Activated T-helper 17 cell treated with anti-CD3 and anti-CD28 coated beads, Interleukin-2, amount 50 U/mL, for 72 hours (primary cell): ENCODE data around the gene EML4. TPM values are rescaled to one million over a fixed set of nuclear protein-coding genes. Genes with fewer than 3 reads are reported as not detected.
"Not testable (repeated sequence)": the region's sequence is repeated elsewhere in the genome, so short reads cannot be mapped to it uniquely, and the experiment has no call there.

Experiments used
- ATAC-seq: fragments of 150-1000 bp; cut with Tn5 transposase; replicated peaks from 2 replicates; pipeline ENCODE4 v1.10.0; 2021; ENCODE audit warnings: mild to moderate bottlenecking, moderate library complexity
- H3K27ac Mint-ChIP-seq: one replicate; pipeline ENCODE4 v1.8.0; 2022; ENCODE audit warnings: mixed read lengths
- H3K27me3 Mint-ChIP-seq: one replicate; pipeline ENCODE4 v1.8.0; 2022; ENCODE audit warnings: mixed read lengths
- H3K36me3 Mint-ChIP-seq: one replicate; pipeline ENCODE4 v1.8.0; 2022; ENCODE audit warnings: low read depth, mild to moderate bottlenecking, mixed read lengths
- H3K4me1 Mint-ChIP-seq: one replicate; pipeline ENCODE4 v1.8.0; 2022; ENCODE audit warnings: mixed read lengths
- H3K4me3 Mint-ChIP-seq: one replicate; pipeline ENCODE4 v1.8.0; 2022; ENCODE audit warnings: mild to moderate bottlenecking, mixed read lengths
- H3K9me3 Mint-ChIP-seq: one replicate; pipeline ENCODE4 v1.8.0; 2022; ENCODE audit warnings: mixed read lengths
- total RNA-seq, 2 donors: library from RNA; stranded (reverse); gene quantifications; one replicate each; pipeline ENCODE4 v1.2.3, GENCODE V29; 2022

Gene EML4
- total RNA-seq, 2 donors from 2014 or later, result 69.9 to 93.7 TPM

DNA sequence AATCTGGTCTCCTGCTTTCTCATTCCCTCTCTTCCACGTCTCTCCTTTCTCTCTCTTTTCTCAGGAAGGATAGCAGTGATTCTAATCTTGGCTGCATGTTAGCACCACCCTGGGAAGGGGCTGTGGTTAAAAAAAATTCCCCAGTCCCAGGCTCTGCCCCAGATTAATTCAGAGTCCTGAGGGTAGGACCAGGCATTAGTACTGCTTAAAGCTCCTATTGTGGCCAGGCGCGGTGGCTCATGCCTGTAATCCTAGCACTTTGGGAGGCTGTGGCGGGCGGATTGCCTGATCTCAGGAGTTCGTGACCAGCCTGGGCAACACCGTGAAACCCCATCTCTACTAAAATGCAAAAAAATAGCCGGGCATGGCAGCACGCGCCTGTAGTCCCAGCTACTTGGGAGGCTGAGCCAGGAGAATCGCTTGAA is 35.4 kb upstream of the EML4 start:
- peak overlapping the region; percentile 89 for H3K4me3 Mint-ChIP-seq
- H3K9me3 Mint-ChIP-seq, result no peaks in the 10 kb centered on the region
- ATAC-seq, result no peak
- H3K27ac Mint-ChIP-seq, result peak overlapping the region; percentile 96
- H3K36me3 Mint-ChIP-seq, result no peaks in the 10 kb centered on the region
- peaks cover 44% of the 10 kb centered on the region for H3K4me1 Mint-ChIP-seq
- no peaks in the 10 kb centered on the region for H3K27me3 Mint-ChIP-seq

DNA sequence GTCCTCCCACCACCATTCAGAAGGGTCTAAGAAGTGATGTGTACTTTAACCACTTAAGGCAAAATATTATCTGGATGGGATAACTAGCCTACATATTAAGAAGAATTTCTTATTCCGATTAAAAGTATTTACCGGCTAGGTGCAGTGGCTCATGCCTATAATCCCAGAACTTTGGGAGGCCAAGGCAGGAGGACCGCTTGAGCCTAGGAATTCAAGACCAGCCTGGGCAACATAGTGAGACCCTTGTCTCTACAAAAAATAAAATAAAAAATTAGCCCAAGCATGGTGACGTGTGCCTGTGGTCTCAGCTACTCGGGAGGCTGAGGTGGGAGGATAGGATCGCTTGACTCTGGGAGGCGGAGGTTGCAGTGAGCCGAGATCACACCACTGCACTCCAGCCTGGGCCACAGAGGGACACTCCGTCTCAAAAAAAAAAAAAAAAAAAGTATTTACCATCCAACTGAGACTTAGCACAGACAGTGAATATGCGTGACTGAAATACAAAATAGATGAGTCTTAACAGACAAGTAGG is 34.7 kb upstream of the EML4 start:
- not testable (repeated sequence) for H3K27me3 Mint-ChIP-seq, H3K27ac Mint-ChIP-seq, H3K36me3 Mint-ChIP-seq, H3K9me3 Mint-ChIP-seq, ATAC-seq
- Mint-ChIP-seq H3K4me3 (peak overlapping the region; percentile 89), H3K4me1 (peaks cover 41% of the 10 kb centered on the region)

DNA sequence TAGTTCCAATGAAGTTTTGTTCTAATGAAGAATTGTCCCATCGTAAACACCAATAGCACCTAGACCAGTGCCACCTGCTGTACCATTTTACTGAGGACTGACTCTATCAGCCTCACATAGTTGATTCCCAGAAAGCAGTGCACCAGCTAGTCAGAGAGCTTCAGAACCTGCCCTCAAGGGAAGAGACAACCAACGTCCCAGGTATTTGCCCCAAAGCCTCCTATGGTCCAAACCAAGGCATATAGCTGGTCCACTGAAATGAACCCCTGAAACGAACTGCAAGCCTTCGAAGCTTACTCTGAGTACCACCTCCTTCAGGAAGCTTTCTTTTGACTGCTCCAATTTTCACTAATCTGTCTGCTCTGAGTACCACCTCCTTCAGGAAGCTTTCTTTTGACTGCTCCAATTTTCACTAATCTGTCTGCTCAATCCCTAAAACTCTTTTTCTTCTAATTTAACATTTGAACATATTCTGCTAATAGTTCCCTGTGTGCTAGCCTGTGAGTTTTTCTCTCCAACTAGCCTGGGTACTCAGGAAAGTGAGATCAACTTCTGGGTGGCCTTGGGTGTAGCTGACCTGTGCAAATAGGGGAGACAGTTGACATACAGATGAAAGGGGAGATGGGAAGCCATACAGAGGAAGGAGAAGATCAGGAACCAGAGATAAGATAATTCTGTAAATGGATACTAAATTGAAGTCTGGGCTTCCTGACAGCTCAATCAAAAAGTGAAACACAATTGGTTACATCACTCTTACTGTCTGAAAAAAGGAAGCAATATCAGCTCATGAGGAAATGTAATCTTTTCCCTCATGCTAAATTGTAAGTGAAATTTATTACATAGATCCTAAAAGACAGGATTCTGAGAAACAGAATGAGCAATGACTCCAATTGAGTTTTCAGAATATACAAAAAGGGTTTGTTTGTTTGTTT is 33.5 kb upstream of the EML4 start:
- Mint-ChIP-seq H3K4me3 (peak overlapping the region; percentile 66), H3K4me1 (peaks cover 30% of the 10 kb centered on the region), H3K9me3 (no peaks in the 10 kb centered on the region), H3K36me3 (no peaks in the 10 kb centered on the region), H3K27me3 (no peaks in the 10 kb centered on the region), H3K27ac (peak overlapping the region; percentile 37)
- no peak for ATAC-seq

DNA sequence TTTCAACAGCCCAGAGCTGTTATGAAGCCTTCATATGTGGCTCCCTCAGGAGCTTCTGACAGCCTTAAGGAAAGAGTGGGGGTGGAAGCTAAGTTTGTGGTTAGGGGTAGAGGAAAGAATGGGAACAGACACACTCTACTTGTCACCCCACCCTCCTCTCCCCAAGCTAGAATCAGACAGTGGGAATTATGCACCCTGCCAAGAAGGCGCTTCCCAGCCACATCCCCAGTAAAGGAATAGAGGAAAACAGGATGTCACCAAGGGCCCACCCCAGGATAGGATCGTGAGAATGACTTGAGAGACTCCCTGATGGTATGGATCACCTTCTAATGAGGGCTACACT is 32.4 kb upstream of the EML4 start:
- ATAC-seq, result no peak
- H3K4me3 Mint-ChIP-seq, result no peak overlapping the region
- no peaks in the 10 kb centered on the region for H3K27me3 Mint-ChIP-seq
- H3K4me1 Mint-ChIP-seq, result peaks cover 39% of the 10 kb centered on the region
- H3K27ac Mint-ChIP-seq, result no peak overlapping the region
- H3K9me3 Mint-ChIP-seq, result no peaks in the 10 kb centered on the region
- H3K36me3 Mint-ChIP-seq, result no peaks in the 10 kb centered on the region

DNA sequence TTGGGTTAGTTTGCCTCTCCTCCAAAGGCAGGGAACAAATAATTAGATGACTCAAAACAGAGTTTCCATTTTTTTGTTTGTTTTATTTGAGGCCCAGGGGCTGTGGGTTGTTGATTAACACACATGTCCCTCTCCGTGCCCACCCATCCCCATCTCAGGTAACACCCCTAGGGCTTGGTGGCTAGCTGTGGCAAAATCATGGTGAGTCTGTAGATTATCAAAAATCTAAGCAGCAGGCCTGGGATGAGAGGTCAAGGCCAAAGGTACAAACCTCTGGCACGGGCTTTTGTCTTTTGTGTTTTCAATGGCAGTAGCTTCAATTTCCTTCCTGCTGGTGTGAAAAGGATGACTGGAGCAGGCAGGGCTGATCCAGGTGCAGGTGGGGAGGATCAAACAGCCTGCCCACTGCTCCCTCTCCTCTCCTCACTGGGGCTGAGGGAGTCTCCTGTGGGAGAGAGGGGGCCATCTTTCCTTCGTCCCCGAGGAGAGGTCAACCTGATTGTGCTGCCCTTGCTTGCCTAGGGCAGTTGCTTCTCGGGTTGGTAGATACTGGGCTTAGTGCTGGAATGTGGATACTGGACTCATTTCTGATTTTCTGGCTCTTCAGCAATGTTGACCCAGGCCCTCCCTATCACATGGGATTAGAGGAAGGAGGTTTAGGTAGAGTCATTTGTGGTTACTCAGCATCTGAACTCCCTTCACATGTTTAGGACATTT is 31.9 kb upstream of the EML4 start:
- ATAC-seq, result no peak
- Mint-ChIP-seq H3K27me3 (no peaks in the 10 kb centered on the region), H3K27ac (peak overlapping the region; percentile 25), H3K36me3 (no peaks in the 10 kb centered on the region), H3K9me3 (no peaks in the 10 kb centered on the region), H3K4me3 (no peak overlapping the region), H3K4me1 (peaks cover 42% of the 10 kb centered on the region)

DNA sequence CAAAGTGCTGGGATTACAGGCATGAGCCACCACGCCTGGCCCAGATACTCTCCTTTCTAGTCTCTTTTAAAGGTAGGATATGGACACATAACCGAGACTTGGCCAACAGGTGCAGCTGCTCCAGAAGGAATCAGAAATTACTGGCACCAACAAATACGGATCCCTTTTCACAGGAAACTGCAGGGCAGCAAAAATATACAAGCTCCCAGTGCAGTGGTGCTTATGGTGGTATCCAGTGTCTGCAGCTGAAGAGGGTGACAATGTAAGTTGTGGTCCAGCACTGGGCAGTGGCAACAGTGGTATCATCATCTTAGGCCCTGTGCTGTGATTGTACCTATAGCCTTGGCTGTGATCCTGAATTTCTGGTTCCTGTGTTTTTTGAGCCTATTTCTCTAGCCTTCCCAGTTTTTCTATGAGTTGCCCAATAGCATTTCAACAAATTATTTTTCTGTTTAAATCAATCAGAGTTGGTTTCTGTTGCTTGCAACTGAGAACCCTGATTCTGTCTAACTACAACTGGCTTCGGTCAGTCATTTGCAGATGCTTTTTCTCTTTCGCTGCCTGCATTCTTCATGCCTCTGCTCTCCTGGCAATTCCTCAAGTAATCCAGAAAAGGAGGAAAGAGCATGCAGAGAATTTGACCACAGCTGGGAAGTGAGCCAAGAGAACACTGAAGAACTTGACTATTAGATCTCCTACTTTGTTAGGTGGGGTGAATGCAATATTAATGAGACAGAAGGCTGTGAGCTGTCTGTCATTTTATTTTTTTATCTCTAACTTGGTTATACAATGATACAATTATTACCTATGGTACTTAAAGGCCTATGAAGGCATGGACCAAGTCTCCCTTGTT is 30.8 kb upstream of the EML4 start:
- Mint-ChIP-seq H3K36me3 (no peaks in the 10 kb centered on the region), H3K4me1 (peaks cover 38% of the 10 kb centered on the region), H3K27ac (no peak overlapping the region), H3K9me3 (no peaks in the 10 kb centered on the region), H3K27me3 (no peaks in the 10 kb centered on the region), H3K4me3 (no peak overlapping the region)
- no peak for ATAC-seq

DNA sequence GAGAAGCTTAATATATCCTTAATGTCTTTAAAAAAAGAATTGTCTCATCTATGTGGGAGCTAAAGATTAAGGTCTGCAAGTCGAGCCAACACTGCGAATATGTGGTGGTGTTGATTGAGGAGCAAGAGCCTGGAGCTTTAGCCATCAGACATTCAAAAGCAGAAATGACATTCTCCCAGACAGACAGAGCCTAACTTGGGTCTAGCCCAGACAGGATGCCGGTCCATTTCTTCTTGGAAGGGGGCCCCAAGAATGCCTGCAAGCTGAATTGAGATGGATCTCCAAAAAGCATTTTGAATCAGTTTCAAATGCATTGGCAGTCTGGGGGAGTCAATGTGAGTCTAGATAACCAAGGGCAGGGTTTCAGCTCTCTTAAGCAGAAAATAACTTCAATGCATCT is 30.1 kb upstream of the EML4 start:
- Mint-ChIP-seq H3K27ac (no peak overlapping the region), H3K27me3 (no peaks in the 10 kb centered on the region), H3K9me3 (no peaks in the 10 kb centered on the region), H3K4me3 (no peak overlapping the region), H3K36me3 (no peaks in the 10 kb centered on the region), H3K4me1 (peaks cover 45% of the 10 kb centered on the region)
- ATAC-seq, result no peak

DNA sequence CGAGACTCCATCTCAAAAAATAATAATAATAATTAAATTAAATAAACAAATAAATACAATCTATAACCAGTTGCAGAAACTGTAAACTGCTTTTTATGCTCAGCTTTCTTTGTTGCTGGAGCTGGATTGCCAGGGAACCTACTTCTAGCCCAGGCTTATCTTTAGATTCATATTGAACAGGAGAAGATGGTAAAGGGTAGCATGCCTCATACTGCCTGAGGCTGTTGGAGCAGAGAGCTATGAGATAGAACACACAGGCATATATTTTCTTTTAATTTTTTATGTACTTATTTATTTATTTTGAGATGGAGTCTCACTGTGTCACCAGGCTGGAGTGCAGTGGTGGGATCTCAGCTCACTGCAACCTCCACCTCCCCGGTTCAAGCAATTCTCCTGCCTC is 28.7 kb upstream of the EML4 start:
- Mint-ChIP-seq H3K4me3 (no peak overlapping the region), H3K4me1 (peaks cover 42% of the 10 kb centered on the region), H3K27ac (no peak overlapping the region), H3K36me3 (no peaks in the 10 kb centered on the region), H3K9me3 (no peaks in the 10 kb centered on the region), H3K27me3 (no peaks in the 10 kb centered on the region)
- no peak for ATAC-seq

DNA sequence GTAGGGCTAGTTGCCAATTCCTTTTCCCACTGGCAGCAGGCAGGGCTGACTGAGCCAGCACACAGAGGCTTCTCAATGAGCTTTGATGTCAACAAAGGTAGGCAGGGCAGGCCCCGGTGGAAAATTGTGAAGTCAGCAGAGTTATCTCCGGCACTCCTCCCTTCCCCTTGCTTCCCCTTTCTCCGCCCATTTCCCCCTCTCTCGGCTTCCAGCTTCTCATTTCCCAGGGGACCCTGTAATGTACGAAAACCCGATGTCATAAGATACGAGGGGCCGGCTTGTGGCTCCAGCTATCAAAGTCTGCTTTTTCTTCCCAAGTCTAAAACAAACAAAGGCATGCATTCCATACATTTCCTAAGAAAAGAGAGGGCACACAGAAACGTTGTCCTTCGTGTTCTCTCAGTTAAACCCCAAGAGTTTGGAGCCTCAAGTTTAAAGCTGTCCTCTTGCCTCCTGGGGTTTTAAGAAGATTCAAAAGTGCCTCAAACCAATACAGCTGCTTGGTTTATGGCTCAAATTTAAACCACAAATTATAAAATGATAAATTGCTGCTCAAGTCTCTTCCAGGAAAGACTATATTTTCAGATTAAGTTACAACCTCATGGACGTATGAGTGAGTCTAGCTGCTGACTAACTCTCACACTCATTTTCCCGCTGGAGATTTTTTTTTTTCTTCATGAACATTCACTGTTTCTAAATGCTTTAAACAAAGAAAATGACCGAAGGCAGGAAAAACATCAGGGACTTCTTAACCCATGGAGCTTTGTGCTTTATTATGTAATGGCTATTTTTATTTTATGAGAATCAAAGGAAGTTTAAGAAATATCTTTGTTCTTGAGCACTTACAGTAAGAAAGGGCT is 27.2 kb upstream of the EML4 start:
- H3K36me3 Mint-ChIP-seq, result no peaks in the 10 kb centered on the region
- H3K9me3 Mint-ChIP-seq, result no peaks in the 10 kb centered on the region
- H3K4me3 Mint-ChIP-seq, result peak overlapping the region; percentile 83
- peaks cover 37% of the 10 kb centered on the region for H3K4me1 Mint-ChIP-seq
- peak; percentile 78 for ATAC-seq
- H3K27me3 Mint-ChIP-seq, result no peaks in the 10 kb centered on the region
- peak overlapping the region; percentile 88 for H3K27ac Mint-ChIP-seq

DNA sequence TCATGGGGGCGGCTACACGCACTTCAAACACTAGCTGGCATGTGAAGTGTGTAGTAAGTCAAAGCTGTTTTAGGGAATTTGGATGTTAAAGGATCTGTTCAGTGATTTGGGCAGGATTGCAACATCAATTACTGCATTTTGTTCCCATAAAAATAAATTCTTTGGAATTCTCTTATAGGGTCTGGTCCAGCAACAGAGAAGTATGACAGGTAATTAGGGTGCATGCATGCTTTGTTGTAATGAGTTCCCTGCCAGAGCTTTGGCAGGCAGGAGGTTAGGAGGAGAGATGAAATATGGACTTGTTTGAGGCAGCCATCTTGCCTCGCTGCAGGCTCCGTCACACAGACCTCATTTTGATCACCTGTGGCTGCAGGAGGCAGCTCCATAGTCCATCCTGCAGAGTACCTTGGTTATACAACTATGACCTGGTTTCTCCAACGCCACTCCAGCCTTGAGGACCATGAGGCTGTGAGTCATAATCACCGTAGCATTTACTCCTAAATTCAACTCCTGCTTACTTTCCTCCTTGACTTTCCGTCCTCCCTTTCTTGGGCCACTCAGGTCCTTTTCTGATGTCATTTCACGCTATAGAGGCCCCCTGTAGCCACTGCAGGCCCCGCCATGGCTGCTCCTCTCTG is 26.5 kb upstream of the EML4 start:
- peak overlapping the region; percentile 88 for H3K27ac Mint-ChIP-seq

DNA sequence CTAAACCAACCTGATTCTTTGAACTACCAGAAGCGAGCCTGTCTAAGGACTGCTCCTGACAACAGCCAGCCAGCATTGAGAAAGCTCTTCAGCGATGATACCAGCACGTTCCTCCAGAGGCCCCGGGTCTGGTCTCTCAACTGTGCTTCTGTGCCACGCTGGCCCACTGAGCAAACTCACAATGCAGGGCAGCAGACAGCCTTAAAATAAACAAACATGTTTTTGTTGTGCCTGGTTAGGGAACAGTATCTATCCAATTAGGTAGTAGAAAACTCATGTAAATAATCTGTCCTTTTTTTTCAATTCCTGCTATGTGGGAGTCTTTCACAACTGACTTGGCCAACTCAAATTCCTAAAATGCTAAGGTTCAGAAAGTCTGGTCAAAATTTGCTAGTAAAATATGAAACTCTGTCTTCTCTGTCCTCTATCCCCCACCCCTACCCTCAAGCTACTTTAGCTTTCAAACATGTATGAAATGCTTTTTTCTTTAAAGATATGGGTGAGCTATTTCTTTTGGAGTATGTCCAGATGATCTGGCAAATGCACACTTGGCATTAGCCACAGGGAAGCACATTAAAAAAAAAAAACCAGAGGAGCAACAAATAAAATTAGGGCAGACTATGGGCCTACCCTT is 21.4 kb upstream of the EML4 start:
- ATAC-seq, result no peak
- Mint-ChIP-seq H3K27ac (no peak overlapping the region), H3K9me3 (no peaks in the 10 kb centered on the region), H3K4me3 (no peak overlapping the region), H3K4me1 (peaks cover 23% of the 10 kb centered on the region), H3K36me3 (no peaks in the 10 kb centered on the region), H3K27me3 (no peaks in the 10 kb centered on the region)

More for the DNA sequence above, 26.5 kb upstream of the EML4 start:
- H3K27me3 Mint-ChIP-seq, result no peaks in the 10 kb centered on the region
- H3K9me3 Mint-ChIP-seq, result no peaks in the 10 kb centered on the region
- peaks cover 32% of the 10 kb centered on the region for H3K4me1 Mint-ChIP-seq
- peak overlapping the region; percentile 83 for H3K4me3 Mint-ChIP-seq
- no peak for ATAC-seq
- H3K36me3 Mint-ChIP-seq, result no peaks in the 10 kb centered on the region

DNA sequence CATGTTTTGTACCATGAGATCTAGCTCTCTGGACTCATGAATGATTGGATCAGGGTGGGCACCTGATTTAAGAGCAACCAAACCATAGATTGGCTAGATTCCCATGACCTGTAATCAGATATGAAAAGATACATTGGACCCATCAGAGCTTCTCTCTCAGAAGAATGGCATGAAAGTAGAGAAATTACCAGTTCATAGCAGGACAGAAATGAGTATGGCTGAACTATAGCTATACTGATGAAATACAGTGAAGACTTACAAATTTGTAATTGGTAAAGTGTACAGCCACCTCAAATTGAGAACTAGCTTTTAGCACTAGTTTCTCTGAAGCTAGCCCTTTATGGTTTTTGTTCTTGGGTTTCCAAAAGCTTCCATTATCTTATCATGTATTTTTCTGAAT is 19.0 kb upstream of the EML4 start:
- Mint-ChIP-seq H3K27ac (peak overlapping the region; percentile 22), H3K9me3 (no peaks in the 10 kb centered on the region), H3K4me1 (peaks cover 13% of the 10 kb centered on the region), H3K36me3 (no peaks in the 10 kb centered on the region), H3K27me3 (no peaks in the 10 kb centered on the region), H3K4me3 (no peak overlapping the region)
- peak; percentile 62 for ATAC-seq
